Activated T-cell treated with anti-CD3 and anti-CD28 coated beads, Interleukin-2, amount 50 U/mL, for 24 hours (primary cell): ENCODE data around the gene VAV1.
"Not testable (repeated sequence)": the region's sequence is repeated elsewhere in the genome, so short reads cannot be mapped to it uniquely, and the experiment has no call there.

Source experiments
- DNase-seq: peaks from one replicate; pipeline ENCODE4 v3.0.0-alpha.2; 2020
- H3K27ac Mint-ChIP-seq: 2 replicates; pipeline ENCODE4 v1.8.0; 2020; ENCODE audit warnings: mild to moderate bottlenecking, mixed read lengths
- H3K27me3 Mint-ChIP-seq: 2 replicates; pipeline ENCODE4 v1.8.0; 2020; ENCODE audit warnings: mixed read lengths
- H3K36me3 Mint-ChIP-seq: 2 replicates; pipeline ENCODE4 v1.8.0; 2020; ENCODE audit warnings: low read depth, mixed read lengths
- H3K4me1 Mint-ChIP-seq: 2 replicates; pipeline ENCODE4 v1.8.0; 2020; ENCODE audit warnings: low read depth, mixed read lengths
- H3K4me3 Mint-ChIP-seq: 2 replicates; pipeline ENCODE4 v1.8.0; 2020; ENCODE audit warnings: mild to moderate bottlenecking, moderate library complexity, mixed read lengths
- H3K9me3 Mint-ChIP-seq: 2 replicates; pipeline ENCODE4 v1.8.0; 2020; ENCODE audit warnings: mixed read lengths

VAV1 gene

GRCh38 chr19:6744381-6745301 lies 27.9 kb upstream of the VAV1 start:
- Mint-ChIP-seq H3K4me1 (peaks cover 11% of the 10 kb centered on the region), H3K4me3 (no peak overlapping the region), H3K27ac (peak overlapping the region; percentile 54), H3K9me3 (no peaks in the 10 kb centered on the region), H3K27me3 (no peaks in the 10 kb centered on the region), H3K36me3 (peaks cover 84% of the 10 kb centered on the region)
- DNase-seq: no peak

- no peak overlapping the region for H3K4me3 Mint-ChIP-seq
- peaks cover 89% of the 10 kb centered on the region for H3K36me3 Mint-ChIP-seq
- H3K27me3 Mint-ChIP-seq: no peaks in the 10 kb centered on the region
Observed at GRCh38 chr19:6745965-6746364, 26.5 kb upstream of the VAV1 start.

GRCh38 chr19:6748543-6748942 lies 24.0 kb upstream of the VAV1 start:
- not testable (repeated sequence) for H3K4me3 Mint-ChIP-seq

More at GRCh38 chr19:6745965-6746364, 26.5 kb upstream of the VAV1 start:
- DNase-seq: no peak
- Mint-ChIP-seq H3K9me3 (no peaks in the 10 kb centered on the region), H3K27ac (no peak overlapping the region), H3K4me1 (peaks cover 9% of the 10 kb centered on the region)

GRCh38 chr19:6750062-6750461 lies 22.4 kb upstream of the VAV1 start:
- Mint-ChIP-seq H3K36me3 (peaks cover 88% of the 10 kb centered on the region), H3K4me3 (no peak overlapping the region), H3K9me3 (no peaks in the 10 kb centered on the region), H3K4me1 (peaks cover 12% of the 10 kb centered on the region), H3K27me3 (no peaks in the 10 kb centered on the region), H3K27ac (no peak overlapping the region)
- no peak for DNase-seq

More at GRCh38 chr19:6748543-6748942, 24.0 kb upstream of the VAV1 start:
- not testable (repeated sequence) for H3K9me3 Mint-ChIP-seq, H3K27ac Mint-ChIP-seq, H3K4me1 Mint-ChIP-seq, H3K27me3 Mint-ChIP-seq, DNase-seq
- H3K36me3 Mint-ChIP-seq: peaks cover 89% of the 10 kb centered on the region

GRCh38 chr19:6751189-6751588 lies 21.3 kb upstream of the VAV1 start:
- no peaks in the 10 kb centered on the region for H3K9me3 Mint-ChIP-seq
- H3K4me3 Mint-ChIP-seq: no peak overlapping the region
- peaks cover 12% of the 10 kb centered on the region for H3K4me1 Mint-ChIP-seq
- peaks cover 84% of the 10 kb centered on the region for H3K36me3 Mint-ChIP-seq
- DNase-seq: no peak
- no peak overlapping the region for H3K27ac Mint-ChIP-seq
- H3K27me3 Mint-ChIP-seq: no peaks in the 10 kb centered on the region

- H3K9me3 Mint-ChIP-seq: no peaks in the 10 kb centered on the region
- no peaks in the 10 kb centered on the region for H3K27me3 Mint-ChIP-seq
- peak overlapping the region; percentile 44 for H3K27ac Mint-ChIP-seq
- H3K36me3 Mint-ChIP-seq: peaks cover 76% of the 10 kb centered on the region
- no peak for DNase-seq
- peak overlapping the region; percentile 72 for H3K4me3 Mint-ChIP-seq
- H3K4me1 Mint-ChIP-seq: peaks cover 15% of the 10 kb centered on the region
Observed at GRCh38 chr19:6752256-6753177, 20.0 kb upstream of the VAV1 start.

- DNase-seq: peak; percentile 92
- H3K36me3 Mint-ChIP-seq: peaks cover 73% of the 10 kb centered on the region
- H3K4me1 Mint-ChIP-seq: peaks cover 17% of the 10 kb centered on the region
- H3K4me3 Mint-ChIP-seq: peak overlapping the region; percentile 72
- no peaks in the 10 kb centered on the region for H3K9me3 Mint-ChIP-seq
- no peaks in the 10 kb centered on the region for H3K27me3 Mint-ChIP-seq
- H3K27ac Mint-ChIP-seq: peak overlapping the region; percentile 91
Observed at GRCh38 chr19:6753178-6754031, 19.1 kb upstream of the VAV1 start.

- H3K27me3 Mint-ChIP-seq: no peaks in the 10 kb centered on the region
- H3K9me3 Mint-ChIP-seq: no peaks in the 10 kb centered on the region
- DNase-seq: no peak
- H3K4me3 Mint-ChIP-seq: no peak overlapping the region
- H3K27ac Mint-ChIP-seq: peak overlapping the region; percentile 91
- H3K36me3 Mint-ChIP-seq: peaks cover 73% of the 10 kb centered on the region
- peaks cover 20% of the 10 kb centered on the region for H3K4me1 Mint-ChIP-seq
Observed at GRCh38 chr19:6754136-6754535, 18.4 kb upstream of the VAV1 start.

GRCh38 chr19:6754653-6755463 lies 17.6 kb upstream of the VAV1 start:
- Mint-ChIP-seq H3K36me3 (peaks cover 73% of the 10 kb centered on the region), H3K4me1 (peaks cover 20% of the 10 kb centered on the region), H3K9me3 (no peaks in the 10 kb centered on the region), H3K27me3 (no peaks in the 10 kb centered on the region), H3K4me3 (no peak overlapping the region), H3K27ac (no peak overlapping the region)
- DNase-seq: no peak

GRCh38 chr19:6760606-6761005 lies 11.9 kb upstream of the VAV1 start:
- Mint-ChIP-seq H3K27me3 (no peaks in the 10 kb centered on the region), H3K27ac (no peak overlapping the region), H3K4me3 (no peak overlapping the region), H3K4me1 (peaks cover 21% of the 10 kb centered on the region), H3K36me3 (peaks cover 50% of the 10 kb centered on the region), H3K9me3 (no peaks in the 10 kb centered on the region)
- DNase-seq: no peak

GRCh38 chr19:6761053-6761676 lies 11.3 kb upstream of the VAV1 start:
- Mint-ChIP-seq H3K27ac (no peak overlapping the region), H3K4me1 (peaks cover 27% of the 10 kb centered on the region), H3K4me3 (no peak overlapping the region), H3K9me3 (no peaks in the 10 kb centered on the region), H3K27me3 (no peaks in the 10 kb centered on the region), H3K36me3 (peaks cover 47% of the 10 kb centered on the region)
- no peak for DNase-seq

GRCh38 chr19:6762253-6762797 lies 10.2 kb upstream of the VAV1 start:
- H3K27me3 Mint-ChIP-seq, DNase-seq, H3K9me3 Mint-ChIP-seq, H3K4me3 Mint-ChIP-seq: not testable (repeated sequence)
- peaks cover 36% of the 10 kb centered on the region for H3K4me1 Mint-ChIP-seq
- peaks cover 55% of the 10 kb centered on the region for H3K36me3 Mint-ChIP-seq
- peak overlapping the region; percentile 44 for H3K27ac Mint-ChIP-seq
